HL-60/S4 (cell line): Measurements from ENCODE around the gene TTLL4.

ENCODE experiments used
- in situ Hi-C: fragments of 300-500 bp; cut with MboI; formaldehyde crosslinking; loops from 2 replicates; pipeline ENCODE4 v1.14.3; 2022; ENCODE audit warnings: low sequenced_read_pairs

TTLL4 gene

DNA sequence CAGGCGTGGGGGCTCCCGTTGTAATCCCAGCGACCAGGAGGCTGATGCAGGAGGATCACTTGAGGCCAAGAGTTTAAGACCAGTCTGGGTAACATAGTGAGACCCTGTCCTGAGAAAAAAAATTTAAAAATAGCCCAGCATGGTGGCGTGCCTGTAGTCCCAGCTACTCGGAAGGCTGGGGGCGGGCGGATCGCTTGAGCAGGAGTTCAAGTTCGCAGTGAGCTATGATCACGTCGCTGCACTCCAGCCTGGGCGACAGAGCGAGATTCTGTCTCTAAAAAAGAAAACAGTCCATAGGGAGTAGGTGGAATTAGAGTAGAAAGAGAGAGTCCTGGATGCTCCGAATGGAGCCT is 325 bp upstream of the TTLL4 start:
- in situ Hi-C loops = no loop called here

DNA sequence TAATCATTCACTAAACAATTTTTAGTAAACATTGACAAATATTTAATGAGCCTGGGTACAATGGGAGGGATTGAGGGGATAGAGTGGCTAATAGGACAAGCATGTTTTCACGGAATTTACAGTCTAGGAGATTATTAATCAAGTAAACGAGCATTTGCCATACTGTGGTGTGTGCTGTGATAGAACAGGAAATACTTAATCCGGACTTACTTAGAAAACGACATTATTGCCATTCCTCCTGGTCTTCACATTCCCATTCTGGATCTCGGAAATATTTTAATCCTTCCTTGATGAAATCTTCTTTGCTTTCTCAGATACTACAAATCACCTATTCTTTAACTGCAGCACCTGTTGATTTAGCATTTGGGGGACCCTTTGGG is 905 bp downstream of the TTLL4 start:
- in situ Hi-C loops = no loop called here

DNA sequence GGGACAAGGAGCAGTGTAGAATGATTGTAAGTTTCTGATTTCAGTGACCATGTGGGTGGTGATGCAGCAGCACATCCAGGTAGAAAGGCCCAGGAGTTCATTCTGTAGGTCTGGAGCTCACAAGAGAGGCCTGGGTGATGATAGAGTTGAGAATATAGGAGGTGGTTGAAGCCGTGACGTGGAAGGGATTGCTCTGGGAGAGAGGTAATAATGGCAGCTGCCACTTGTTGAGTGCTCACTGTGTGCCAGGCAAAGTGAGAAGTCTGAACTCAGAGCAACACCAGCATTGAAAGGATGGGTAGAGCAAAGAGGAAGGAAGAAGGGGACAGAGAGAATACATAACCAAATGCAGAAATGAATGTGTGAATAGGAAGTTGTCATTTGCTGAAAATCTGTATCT is 3.3 kb downstream of the TTLL4 start:
- in situ Hi-C loops = no loop called here

DNA sequence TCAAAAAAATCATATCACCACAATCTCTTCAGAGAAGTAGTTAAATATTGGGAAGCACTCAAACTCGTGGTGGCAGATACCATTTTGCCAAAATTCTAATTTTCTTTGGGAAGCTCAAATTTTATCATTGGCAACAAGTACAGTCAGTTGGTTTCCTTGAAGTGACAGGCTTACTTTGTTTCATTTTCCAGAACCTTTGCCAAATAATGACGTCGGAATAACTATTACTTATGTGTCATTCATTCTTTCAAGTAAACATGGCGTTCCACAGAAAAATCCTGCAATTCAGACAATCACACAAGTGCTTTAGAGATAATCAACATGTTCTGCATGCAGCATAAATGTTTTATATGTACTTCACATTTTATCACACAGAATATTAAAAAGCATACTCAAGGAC is 5.4 kb downstream of the TTLL4 start:
- in situ Hi-C loops = no loop called here

DNA sequence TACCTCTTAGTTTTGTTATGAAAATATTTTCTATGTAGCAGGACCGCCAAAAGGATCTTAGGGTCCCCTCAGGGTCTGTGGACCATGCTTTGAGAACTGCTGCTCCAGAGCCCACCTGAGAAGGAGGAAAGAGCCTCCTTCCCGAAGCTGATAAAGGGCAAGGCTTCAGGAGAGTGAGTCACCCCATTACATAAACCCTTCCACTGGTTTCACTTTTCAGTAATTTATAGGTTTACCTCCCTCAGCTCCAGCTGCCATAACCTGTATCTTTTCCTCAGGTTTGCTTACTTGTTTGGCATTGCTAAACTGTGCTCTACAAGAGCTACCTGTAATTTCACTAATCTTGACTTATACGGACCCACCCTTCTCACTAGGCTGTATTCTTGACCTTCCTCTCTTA is 6.6 kb downstream of the TTLL4 start:
- in situ Hi-C loops = no loop called here

DNA sequence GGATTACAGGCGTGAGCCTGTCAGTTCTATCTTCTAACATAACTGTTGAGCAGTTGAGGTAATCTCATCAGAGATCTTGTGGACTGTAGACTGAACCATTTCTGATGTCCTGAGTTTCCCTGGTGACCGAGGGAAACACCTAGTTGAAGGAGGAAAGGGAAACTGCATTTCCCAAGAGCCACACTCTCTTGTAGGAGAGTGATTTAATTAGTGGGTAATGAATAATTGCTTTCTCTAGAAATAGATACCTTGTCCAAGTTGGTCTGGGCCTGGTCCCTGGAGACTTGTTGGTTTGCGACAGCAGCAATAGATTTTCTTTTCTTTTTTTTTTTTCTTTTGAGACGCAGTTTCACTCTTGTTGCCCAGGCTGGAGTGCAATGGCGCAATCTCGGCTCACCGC is 7.4 kb downstream of the TTLL4 start:
- in situ Hi-C loops = no loop called here

DNA sequence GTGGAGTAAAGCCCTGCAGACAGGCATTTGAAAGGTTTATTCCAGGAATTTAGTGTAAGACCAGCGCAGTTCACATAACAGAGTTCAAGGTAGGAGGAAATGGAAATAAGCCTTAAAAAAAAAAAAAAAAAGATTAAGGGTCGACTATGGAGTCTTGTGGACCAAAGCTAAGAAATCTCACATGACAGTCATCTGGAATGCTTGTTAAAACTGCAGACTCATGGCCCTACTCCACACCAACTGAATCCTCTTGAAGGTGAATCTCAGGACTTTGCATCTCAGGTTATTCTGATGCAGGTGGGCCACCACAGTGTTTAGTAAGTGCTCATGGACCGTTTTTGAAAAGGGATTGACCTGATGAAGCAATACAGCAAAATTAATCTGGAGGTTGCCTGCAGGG is 8.8 kb downstream of the TTLL4 start:
- in situ Hi-C loops = no loop called here

DNA sequence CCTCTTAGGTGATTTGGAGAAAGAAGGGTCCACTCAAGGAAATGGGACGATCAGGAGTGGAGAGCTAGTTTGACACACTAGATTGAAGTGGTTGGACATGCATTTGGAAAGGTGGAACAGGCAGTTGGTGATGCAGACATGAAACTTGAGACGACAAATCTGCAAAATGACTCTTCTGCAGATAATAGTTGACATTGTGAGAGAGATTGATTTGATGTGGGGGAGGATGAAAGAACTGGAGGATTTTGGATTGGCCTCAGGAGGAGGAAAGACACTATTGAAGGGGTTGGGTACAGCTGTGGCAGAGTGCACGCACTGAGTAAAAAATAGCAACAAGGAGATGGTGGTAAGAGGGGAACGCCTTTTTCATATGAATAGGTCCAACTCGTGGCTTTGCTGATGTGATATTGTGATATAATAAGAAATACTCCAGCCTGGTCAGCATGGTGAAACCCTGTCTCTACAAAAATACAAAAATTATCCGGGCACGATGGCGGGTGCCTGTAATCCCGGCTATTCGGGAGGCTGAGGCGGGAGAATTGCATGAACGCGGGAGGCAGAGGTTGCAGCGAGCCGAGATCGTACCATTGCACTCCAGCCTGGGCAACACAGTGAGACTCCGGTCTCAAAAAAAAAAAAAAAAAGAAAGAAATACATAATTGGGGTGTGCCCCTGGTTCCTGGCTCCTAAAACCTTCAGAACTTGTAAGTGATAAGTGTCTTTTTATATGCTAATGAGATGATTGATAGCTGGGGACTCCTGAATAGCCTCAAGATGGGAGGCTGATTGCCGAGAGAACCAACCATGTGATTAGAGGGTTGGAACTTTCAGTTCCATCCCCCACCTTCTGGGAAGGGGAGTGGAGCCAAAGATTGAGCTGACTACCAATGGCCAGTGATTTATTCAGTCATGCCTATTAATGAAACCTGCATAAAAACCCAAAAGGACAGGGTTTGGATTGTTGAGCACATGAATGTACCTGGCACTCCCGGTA is 9.7 kb downstream of the TTLL4 start:
- in situ Hi-C loops = no loop called here

DNA sequence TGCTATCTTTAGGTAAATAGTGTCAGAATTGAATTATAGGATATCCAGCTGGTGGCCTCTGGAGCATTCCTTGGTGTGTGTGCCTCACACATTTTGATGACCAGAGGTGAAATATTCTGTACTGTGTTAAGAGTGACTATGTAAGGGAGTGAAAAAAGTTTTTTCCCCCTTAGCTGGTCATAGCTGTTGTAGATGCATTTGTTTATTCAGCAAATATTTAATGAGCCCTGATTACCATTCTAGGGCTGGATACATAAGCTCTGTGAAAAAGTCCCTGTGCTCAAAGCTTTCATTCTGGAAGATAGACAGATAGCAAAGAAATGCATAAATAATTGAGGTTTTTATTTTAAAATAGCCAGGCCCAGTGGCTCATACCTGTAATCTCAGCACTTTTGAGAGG is 10.9 kb downstream of the TTLL4 start:
- in situ Hi-C loops = no loop called here

DNA sequence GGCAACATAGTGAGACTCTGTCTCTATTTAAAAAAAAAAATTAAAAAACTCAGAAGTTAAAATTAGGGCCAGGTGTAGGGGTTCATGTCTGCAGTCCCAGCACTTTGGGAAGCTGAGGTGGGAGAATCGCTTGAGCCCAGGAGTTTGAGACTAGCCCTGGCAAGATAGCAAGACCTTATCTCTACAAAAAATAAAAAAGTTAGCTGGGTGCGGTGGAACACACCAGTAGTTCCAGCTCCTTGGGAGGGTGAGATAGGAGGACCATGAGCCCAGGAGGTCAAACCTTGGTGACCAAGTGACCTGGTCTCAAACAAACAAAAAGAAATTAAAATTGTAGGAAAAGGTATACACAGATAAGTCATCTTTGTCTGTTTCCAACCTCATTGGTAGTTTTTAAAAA is 11.3 kb downstream of the TTLL4 start:
- in situ Hi-C loops = no loop called here

DNA sequence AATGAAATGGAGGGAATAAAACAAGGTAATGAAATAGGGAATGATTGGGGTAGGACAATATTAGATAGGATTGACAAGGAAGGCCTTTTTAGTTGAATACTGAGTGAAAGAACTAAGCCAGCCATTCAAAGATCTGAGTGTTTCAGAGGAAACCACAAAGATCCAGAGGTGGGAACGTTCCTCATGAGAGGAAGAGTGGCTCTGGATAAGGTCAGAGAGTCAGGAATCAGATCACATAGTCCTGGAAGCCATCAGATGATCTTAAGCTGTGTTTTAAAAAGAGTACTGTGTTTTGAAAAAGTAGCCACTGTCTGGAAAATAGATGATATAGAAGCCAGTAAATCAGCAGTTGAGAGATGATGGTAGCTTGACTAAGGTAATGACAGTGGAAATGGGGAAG is 11.8 kb downstream of the TTLL4 start:
- in situ Hi-C loops = no loop called here

DNA sequence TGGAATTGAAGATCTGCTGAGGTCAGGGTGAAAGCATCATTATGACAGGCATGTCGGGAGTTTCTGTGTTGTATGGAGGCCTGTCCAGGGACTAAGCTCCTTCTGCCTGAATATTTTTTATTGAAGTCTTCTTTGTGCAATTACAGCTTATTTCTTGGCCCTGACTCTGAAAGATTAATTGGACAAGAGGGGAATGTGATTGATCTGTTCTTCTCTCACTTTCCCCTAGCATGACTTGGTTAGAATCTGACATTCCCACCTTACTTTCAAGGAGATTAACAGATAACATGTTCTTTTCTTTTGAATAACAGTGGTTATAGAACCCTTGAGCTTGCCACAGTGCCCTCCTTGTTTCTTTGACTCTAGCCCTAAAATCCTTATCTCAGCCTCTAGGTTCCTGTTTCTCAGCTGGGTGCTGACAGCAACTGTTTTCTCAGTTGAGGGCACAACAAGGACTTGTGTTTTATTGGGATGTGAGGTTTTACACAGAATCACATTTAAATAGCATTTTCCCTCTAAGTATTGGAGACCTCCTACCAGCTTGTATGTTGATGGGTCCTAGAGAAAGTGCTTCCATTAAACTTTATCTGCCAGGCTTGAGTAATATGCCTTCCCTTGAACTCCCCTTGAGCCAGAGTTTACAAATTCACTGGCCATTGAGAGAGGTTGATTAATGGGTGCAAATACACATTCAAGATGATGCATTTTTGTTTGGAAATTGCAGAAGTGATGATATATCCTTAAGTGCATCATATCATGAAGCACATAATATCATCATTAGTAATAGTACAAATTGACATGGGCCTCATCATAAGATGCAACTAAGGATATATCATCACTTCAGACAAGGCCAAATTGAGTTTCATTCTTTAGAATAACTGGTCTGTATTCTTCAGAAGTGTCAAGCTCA is 12.5 kb downstream of the TTLL4 start:
- in situ Hi-C loops = no loop called here

DNA sequence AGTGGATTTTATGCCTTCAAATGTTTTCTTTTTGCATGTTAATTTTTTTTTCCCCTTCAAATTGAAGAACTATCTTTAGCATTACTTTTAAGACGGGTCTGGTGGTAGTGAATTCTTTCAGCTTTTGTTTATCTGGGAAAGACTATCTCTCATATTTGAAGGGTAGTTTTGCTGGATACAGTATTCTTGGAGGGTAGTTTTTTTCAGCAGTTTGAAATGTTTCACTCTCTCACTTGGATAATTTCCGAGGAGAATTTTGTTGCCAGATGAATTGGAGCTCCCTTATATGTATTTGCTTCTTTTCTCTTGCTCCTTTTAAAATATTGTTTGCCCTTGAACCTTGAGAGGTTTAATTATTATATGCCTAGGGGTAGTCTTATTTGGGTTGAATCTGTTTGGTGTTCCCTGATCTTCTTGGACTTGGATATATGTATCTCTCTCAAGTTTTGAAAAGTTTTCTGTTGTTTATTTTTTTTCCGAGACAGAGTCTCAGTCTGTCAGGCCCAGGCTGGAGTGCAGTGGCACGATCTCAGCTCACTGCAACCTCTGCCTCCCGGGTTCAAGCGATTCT is 15.5 kb downstream of the TTLL4 start:
- in situ Hi-C loops = loop anchor here (5.0 kb wide), 1 partner anchor 121 kb away; no protein-coding TSS in a partner anchor

DNA sequence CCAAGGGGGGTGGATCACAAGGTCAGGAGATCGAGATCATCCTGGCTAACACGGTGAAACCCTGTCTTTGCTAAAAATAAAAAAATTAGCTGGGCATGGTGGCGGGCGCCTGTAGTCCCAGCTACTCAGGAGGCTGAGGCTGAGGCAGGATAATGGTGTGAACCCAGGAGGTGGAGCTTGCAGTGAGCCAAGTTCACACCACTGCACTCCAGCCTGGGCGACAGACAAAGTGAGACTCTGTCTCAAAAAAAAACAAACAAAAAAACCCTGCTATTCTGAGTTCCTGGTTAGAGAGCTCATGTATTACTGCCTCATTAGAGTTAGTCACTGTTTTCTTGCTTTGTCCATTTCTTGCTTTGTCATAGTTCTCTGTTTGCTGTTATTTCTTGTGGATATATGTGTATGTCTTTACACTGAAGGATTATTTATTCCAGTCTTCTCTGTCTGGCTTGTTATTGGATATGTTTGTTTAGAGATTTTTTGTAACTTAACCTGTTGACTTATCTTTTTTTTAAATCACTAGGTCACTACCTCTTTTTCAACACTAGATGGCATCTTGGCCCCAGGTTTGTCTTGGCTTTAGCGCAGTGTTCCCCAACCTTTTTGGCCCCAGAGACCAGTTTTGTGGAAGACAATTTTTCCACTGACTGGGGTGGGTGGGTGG is 17.0 kb downstream of the TTLL4 start:
- in situ Hi-C loops = loop anchor here (5.0 kb wide), 1 partner anchor 120 kb away; no protein-coding TSS in a partner anchor

DNA sequence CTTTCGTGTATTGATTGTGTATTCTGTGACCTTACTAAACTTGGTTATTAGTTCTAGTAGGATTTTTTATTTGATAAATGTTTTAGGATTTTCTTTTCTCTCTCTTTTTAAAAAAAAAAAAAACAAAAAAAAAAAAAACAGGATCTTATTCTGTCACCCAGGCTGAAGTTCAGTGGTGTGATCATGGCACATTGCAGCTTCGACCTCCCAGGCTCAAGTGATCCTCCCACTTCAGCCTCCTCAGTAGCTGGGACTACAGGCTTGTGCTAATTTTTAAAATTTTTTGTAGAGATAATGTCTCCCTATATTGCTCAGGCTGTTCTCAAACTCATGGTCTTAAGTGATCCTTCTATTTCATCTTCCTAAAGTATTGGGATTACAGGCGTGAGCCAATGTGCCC is 19.0 kb downstream of the TTLL4 start:
- in situ Hi-C loops = loop anchor here (5.0 kb wide), 1 partner anchor 118 kb away; no protein-coding TSS in a partner anchor

DNA sequence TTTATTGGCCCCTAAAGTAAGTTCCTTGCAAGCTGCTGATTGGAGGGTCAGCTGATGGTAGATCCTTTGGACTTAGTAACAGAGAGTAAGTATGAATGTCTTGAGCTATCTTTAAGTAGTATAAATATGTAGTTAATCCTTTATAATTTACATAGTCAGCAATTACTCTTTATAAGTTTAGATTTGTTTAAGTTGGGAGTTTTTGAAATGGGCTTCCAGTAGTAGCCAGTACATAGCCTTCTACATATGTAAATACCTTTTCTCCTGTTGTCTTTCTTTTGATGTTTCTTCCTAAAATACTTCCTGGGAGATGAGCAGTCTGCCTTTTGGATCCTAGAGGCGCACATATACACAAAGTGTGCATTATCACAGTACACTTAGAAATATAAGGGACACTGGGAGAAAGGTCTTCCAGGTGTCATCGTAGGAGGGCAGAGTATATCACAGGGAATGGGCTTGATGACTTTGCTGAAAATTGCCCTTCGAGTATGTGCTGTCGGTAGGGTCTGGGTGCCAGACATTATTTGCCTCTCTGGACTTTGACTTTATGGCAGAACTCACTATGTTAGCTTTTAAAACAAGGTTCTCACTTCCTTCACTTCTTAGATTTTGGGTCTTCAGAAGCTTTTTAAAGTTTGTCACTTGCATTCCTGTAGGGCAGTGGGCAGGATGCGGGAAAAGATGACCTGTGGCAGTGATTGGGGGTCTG is 21.6 kb downstream of the TTLL4 start:
- in situ Hi-C loops = no loop called here

DNA sequence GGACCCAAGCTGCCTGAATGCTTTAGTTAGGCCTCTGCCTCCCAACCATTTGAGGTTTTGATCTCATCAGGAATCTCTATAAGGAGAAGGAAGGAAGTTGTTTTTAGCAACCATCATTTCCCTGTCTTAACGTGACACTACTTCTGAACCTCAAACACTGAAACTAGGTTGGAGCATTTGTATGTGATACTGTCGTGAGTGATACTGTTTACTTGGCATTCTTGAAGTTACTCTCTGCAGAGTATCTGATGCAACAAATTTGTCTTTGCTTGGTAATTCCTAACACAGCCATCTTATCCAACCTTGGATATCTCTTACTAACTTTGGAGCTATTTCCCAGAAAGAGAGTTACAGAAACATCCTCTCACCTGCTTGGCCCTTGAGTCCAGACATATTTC is 22.1 kb downstream of the TTLL4 start:
- in situ Hi-C loops = no loop called here

DNA sequence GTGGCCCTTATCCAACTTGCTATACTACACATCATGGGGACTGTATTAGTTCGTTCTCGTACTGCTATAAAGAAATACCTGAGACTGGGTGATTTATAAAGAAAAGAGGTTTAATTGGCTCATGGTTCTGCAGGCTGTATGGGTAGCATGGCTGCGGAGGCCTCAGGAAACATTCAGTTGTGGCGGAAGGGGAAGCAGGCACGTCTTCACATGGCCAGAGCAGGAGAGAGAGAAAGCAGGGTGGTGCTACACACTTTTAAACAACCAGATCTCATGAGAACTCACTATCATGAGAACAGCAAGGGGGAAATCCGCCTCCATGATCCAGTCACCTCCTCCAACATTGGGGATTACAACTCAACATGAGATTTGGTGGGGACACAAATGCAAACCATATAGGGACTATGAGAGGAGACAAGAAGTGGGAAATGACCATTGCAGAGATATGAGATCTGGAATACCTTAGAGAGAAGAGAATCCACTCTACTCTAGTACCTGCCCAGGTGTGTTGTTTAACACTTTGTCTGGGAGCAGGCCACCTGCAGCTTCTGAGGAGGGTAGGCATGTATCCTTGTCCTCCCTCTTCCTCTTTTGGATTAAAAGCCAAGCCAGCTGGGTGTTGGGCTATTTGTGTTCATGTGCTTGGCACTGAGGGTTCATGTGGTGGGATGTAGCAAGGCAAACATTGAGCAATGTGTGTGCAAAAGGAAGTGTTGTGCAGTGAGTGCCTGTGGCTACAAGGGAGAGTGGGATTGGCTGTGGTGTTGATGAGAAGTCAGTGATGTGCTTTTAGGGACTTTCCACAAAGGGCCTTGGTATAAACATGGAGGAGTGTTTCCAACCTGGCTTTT is 22.8 kb downstream of the TTLL4 start:
- in situ Hi-C loops = no loop called here
